SU-DHL-6 (cell line): ENCODE measurements around the gene MAP2K5.

ENCODE experiments used
- H2AFZ ChIP-seq: fragments of 200-600 bp; sonication (generic); 2 replicates; pipeline ENCODE4 v1.6.1; 2014; ENCODE audit warnings: low read depth, mild to moderate bottlenecking, moderate library complexity, mixed read lengths, antibody characterized with exemption, low read length; ENCODE audit not compliant: severe bottlenecking
- H3F3A ChIP-seq: fragments of 200-600 bp; shearing (Covaris generic); 2 replicates; pipeline ENCODE4 v1.6.0; 2016; ENCODE audit warnings: antibody characterized with exemption, mild to moderate bottlenecking; ENCODE audit not compliant: insufficient read depth
- H3K27ac ChIP-seq: fragments of 200-600 bp; sonication (generic); 2 replicates; pipeline ENCODE4 v1.5.1; 2016; ENCODE audit warnings: low read depth, mild to moderate bottlenecking, low read length, moderate library complexity, mixed read lengths
- H3K27me3 ChIP-seq: fragments of 200-600 bp; sonication (generic), shearing (Covaris generic); 2 replicates; pipeline ENCODE4 v1.6.0; 2014; ENCODE audit warnings: mild to moderate bottlenecking, low read length
- H3K36me3 ChIP-seq: fragments of 200-600 bp; sonication (generic); 2 replicates; pipeline ENCODE4 v1.6.1; 2014; ENCODE audit warnings: mild to moderate bottlenecking, low read length, mixed read lengths
- H3K4me2 ChIP-seq: fragments of 300-600, 200-600 bp; shearing (Covaris generic), sonication (generic); 2 replicates; pipeline ENCODE4 v1.6.0; 2014; ENCODE audit warnings: low read length, low read depth, mild to moderate bottlenecking; ENCODE audit not compliant: poor library complexity, severe bottlenecking
- H3K4me3 ChIP-seq: fragments of 200-600 bp; sonication (generic); 2 replicates; pipeline ENCODE4 v1.5.1; 2014; ENCODE audit warnings: antibody characterized with exemption, low read length, mild to moderate bottlenecking, mixed read lengths; ENCODE audit not compliant: insufficient read depth, poor library complexity, severe bottlenecking
- H3K79me2 ChIP-seq: fragments of 200-600 bp; sonication (generic); 2 replicates; pipeline ENCODE4 v1.6.1; 2014; ENCODE audit warnings: mild to moderate bottlenecking, low read length, moderate library complexity; ENCODE audit not compliant: insufficient read depth
- H3K9ac ChIP-seq: fragments of 200-600 bp; sonication (generic); 2 replicates; pipeline ENCODE4 v1.7.0; 2014; ENCODE audit warnings: mild to moderate bottlenecking, low read length
- H3K9me2 ChIP-seq: fragments of 200-600 bp; sonication (generic); replicated peaks from 2 replicates; pipeline ENCODE4 v1.6.1; 2014; ENCODE audit warnings: low read length; ENCODE audit not compliant: insufficient read depth
- H3K9me3 ChIP-seq: fragments of 200-600 bp; sonication (generic); 2 replicates; pipeline ENCODE4 v1.6.1; 2014; ENCODE audit warnings: low read length, mixed read lengths; ENCODE audit not compliant: insufficient read depth
- H4K20me1 ChIP-seq: fragments of 200-600 bp; sonication (generic); 2 replicates; pipeline ENCODE4 v1.6.1; 2014; ENCODE audit warnings: low read depth, mild to moderate bottlenecking, antibody characterized with exemption, low read length, moderate library complexity, mixed read lengths
- EZH2phosphoT487 ChIP-seq: fragments of 200-600 bp; sonication (generic), shearing (Covaris generic); conservative IDR thresholded peaks from 2 replicates; pipeline ENCODE4 v1.6.1; 2018; ENCODE audit warnings: mild to moderate bottlenecking, antibody characterized with exemption, low read length, moderate library complexity, mixed read lengths
- TF ChIP-seq, protein P1 (sequence below): fragments of 200-600 bp; sonication (generic); IDR thresholded peaks from one replicate; pipeline ENCODE4 v1.5.1; 2017; ENCODE audit warnings: antibody characterized with exemption, mild to moderate bottlenecking, low read length, moderate library complexity; ENCODE audit not compliant: insufficient read depth, poor library complexity, severe bottlenecking

The MAP2K5 gene

DNA sequence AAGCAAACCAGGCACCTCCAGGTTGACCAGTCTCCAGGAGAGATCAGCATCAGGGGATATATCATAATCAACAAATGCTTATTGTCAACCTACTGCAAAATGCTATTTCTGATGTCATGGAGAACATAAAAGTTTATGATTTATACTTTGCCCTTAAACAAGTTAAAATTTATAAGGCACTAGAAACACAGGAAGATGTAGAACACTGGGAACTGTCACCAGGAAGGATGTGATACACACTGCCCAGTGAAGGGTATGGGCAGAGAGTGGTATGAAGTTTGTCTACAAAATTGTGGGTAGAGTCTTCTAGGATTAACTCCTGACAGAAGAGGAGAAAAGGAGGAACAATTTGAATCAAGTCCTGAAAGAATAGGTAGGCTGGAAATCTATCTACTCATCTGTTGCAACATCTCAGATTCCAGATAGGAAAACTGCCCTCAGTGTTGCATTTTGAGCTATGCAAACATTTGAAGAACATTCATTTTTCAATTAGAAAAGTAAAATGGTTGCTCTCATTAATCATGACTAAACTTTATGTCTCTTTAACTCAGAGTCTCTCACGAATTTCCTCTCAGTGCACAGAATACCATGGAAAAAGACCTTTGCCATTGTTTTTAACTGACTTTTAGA lies 176.9 kb downstream of the MAP2K5 start:
- Histone ChIP-seq H3K79me2 (no peaks in the 10 kb centered on the region), H2AFZ (no peak overlapping the region), H3K4me3 (no peak overlapping the region), H3F3A (no peaks in the 10 kb centered on the region), H3K9me2 (no peaks in the 10 kb centered on the region), H3K4me2 (no peak overlapping the region), H3K9ac (no peak overlapping the region), H3K27me3 (no peaks in the 10 kb centered on the region), H3K36me3 (no peaks in the 10 kb centered on the region), H4K20me1 (no peaks in the 10 kb centered on the region), H3K9me3 (no peaks in the 10 kb centered on the region), H3K27ac (no peak overlapping the region)
- TF ChIP-seq, protein P1, sequence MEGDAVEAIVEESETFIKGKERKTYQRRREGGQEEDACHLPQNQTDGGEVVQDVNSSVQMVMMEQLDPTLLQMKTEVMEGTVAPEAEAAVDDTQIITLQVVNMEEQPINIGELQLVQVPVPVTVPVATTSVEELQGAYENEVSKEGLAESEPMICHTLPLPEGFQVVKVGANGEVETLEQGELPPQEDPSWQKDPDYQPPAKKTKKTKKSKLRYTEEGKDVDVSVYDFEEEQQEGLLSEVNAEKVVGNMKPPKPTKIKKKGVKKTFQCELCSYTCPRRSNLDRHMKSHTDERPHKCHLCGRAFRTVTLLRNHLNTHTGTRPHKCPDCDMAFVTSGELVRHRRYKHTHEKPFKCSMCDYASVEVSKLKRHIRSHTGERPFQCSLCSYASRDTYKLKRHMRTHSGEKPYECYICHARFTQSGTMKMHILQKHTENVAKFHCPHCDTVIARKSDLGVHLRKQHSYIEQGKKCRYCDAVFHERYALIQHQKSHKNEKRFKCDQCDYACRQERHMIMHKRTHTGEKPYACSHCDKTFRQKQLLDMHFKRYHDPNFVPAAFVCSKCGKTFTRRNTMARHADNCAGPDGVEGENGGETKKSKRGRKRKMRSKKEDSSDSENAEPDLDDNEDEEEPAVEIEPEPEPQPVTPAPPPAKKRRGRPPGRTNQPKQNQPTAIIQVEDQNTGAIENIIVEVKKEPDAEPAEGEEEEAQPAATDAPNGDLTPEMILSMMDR: no peak
- TF ChIP-seq EZH2phosphoT487: no peak

- Histone ChIP-seq H3K9ac (no peak overlapping the region), H3K9me3 (no peaks in the 10 kb centered on the region), H3K9me2 (no peaks in the 10 kb centered on the region)
Observed at GRCh38 chr15:67720556-67721175, 178.2 kb downstream of the MAP2K5 start.

GRCh38 chr15:67722030-67722817 lies 179.7 kb downstream of the MAP2K5 start:
- Histone ChIP-seq H3K27me3 (no peaks in the 10 kb centered on the region), H3K4me2 (no peak overlapping the region), H3K36me3 (no peaks in the 10 kb centered on the region), H3K9me2 (no peaks in the 10 kb centered on the region), H3F3A (no peaks in the 10 kb centered on the region), H2AFZ (no peak overlapping the region), H3K4me3 (no peak overlapping the region), H3K9me3 (no peaks in the 10 kb centered on the region), H3K79me2 (no peaks in the 10 kb centered on the region), H3K9ac (no peak overlapping the region), H3K27ac (no peak overlapping the region), H4K20me1 (no peaks in the 10 kb centered on the region)
- TF ChIP-seq, protein P1: no peak
- no peak for TF ChIP-seq EZH2phosphoT487

More at GRCh38 chr15:67720556-67721175, 178.2 kb downstream of the MAP2K5 start:
- TF ChIP-seq, protein P1: no peak
- TF ChIP-seq EZH2phosphoT487: no peak
- Histone ChIP-seq H3K27ac (no peak overlapping the region), H3K4me3 (no peak overlapping the region), H3K27me3 (no peaks in the 10 kb centered on the region), H3K79me2 (no peaks in the 10 kb centered on the region), H3K4me2 (no peak overlapping the region), H3K36me3 (no peaks in the 10 kb centered on the region), H2AFZ (no peak overlapping the region), H3F3A (no peaks in the 10 kb centered on the region), H4K20me1 (no peaks in the 10 kb centered on the region)
